HepG2 (cell line): ENCODE results near the gene RSF1. TPM values are rescaled to one million over a fixed set of nuclear protein-coding genes. Genes with fewer than 3 reads are reported as not detected.

Source experiments
- ATF7-NPFF ChIP-seq: sonication (generic); formaldehyde crosslinking; IDR thresholded peaks from 2 replicates; pipeline ENCODE4 v1.8.1; 2023; ENCODE audit warnings: mild to moderate bottlenecking, low read depth, missing genetic modification reagents, moderate library complexity
- ATRX ChIP-seq: sonication (generic); formaldehyde crosslinking; IDR thresholded peaks from 2 replicates; pipeline ENCODE4 v1.4.0; 2020; ENCODE audit warnings: missing genetic modification reagents, borderline replicate concordance
- BORCS8-MEF2B ChIP-seq: sonication (generic); formaldehyde crosslinking; IDR thresholded peaks from 2 replicates; pipeline ENCODE4 v1.8.0; 2022; ENCODE audit warnings: mild to moderate bottlenecking, missing genetic modification reagents
- HMGA1 ChIP-seq: sonication (generic); formaldehyde crosslinking; conservative IDR thresholded peaks from 2 replicates; pipeline ENCODE4 v1.4.0; 2020; ENCODE audit warnings: missing genetic modification reagents
- HNF4G ChIP-seq, 2 experiments: sonication (generic) in 1 of 2; formaldehyde crosslinking in 1 of 2; IDR thresholded peaks; 2 replicates each; pipeline versions ENCODE4 v1.4.0 to v1.6.1; 2011 to 2020; ENCODE audit warnings: borderline replicate concordance in 2 of 2, low read depth in 2 of 2, mild to moderate bottlenecking in 2 of 2, low read length in 1 of 2, missing genetic modification reagents in 1 of 2, moderate library complexity in 1 of 2
- KLF16 ChIP-seq, 2 experiments: sonication (generic) in 1 of 2; formaldehyde crosslinking in 1 of 2; IDR thresholded peaks; 2 replicates each; pipeline versions ENCODE4 v1.6.1 to v1.8.0; 2016 to 2023; ENCODE audit warnings: missing genetic modification reagents in 2 of 2, missing compliant biosample characterization in 1 of 2
- MIER2 ChIP-seq: IDR thresholded peaks from 2 replicates; pipeline ENCODE4 v1.6.1; 2016; ENCODE audit warnings: missing biosample characterization, missing genetic modification reagents
- MXD4 ChIP-seq: IDR thresholded peaks from 2 replicates; pipeline ENCODE4 v1.6.1; 2016; ENCODE audit warnings: mild to moderate bottlenecking, missing biosample characterization, missing genetic modification reagents
- PITX1 ChIP-seq: sonication (generic); formaldehyde crosslinking; IDR thresholded peaks from 2 replicates; pipeline ENCODE4 v1.5.1; 2020; ENCODE audit warnings: mild to moderate bottlenecking, missing genetic modification reagents
- PLRG1 ChIP-seq: fragments of 450-650 bp; conservative IDR thresholded peaks from 2 replicates; pipeline ENCODE4 v1.6.1; 2016
- TAF15 ChIP-seq: fragments of 200-400 bp; formaldehyde crosslinking; IDR thresholded peaks from one replicate; pipeline ENCODE4 v1.6.1; 2018; ENCODE audit warnings: mild to moderate bottlenecking, low read depth, low read length; ENCODE audit not compliant: poor library complexity, severe bottlenecking
- ZNF34 ChIP-seq: sonication (generic); formaldehyde crosslinking; IDR thresholded peaks from 2 replicates; pipeline ENCODE4 v1.4.0; 2020; ENCODE audit warnings: mild to moderate bottlenecking, missing genetic modification reagents, borderline replicate concordance
- ZNF552 ChIP-seq: sonication (generic); formaldehyde crosslinking; IDR thresholded peaks from 2 replicates; pipeline ENCODE4 v1.9.0; 2022; ENCODE audit warnings: missing genetic modification reagents, mild to moderate bottlenecking, borderline replicate concordance
- ZNF564 ChIP-seq: sonication (generic); formaldehyde crosslinking; IDR thresholded peaks from 2 replicates; pipeline ENCODE4 v1.8.1; 2023; ENCODE audit warnings: mild to moderate bottlenecking, missing genetic modification reagents
- polyA plus RNA-seq, 8 experiments: library from polyadenylated mRNA; depleted of rRNA in 3 of 8; stranded (reverse) in 7 of 8; unstranded in 1 of 8; fragments of >200 nt; fragmentation: Illumina TruSeq in 4 of 8; extraction: Trizol in 4 of 8; gene quantifications; 2 replicates each; pipeline versions ENCODE4 v1.2.1 to v1.2.3, GENCODE V29; 2011 to 2016; ENCODE audit warnings: low read depth in 4 of 8, missing spikeins in 1 of 8, mixed read lengths in 1 of 8; ENCODE audit not compliant: insufficient read depth in 1 of 8
- total RNA-seq, 5 experiments: library from RNA; depleted of rRNA; stranded (reverse); fragments of >200 nt; fragmentation: Illumina TruSeq; extraction: Trizol; gene quantifications; 2 replicates each; pipeline ENCODE4 v1.2.3, GENCODE V29; 2016; ENCODE audit warnings: low read depth in 1 of 5
- TF ChIP-seq, protein P1 (sequence below), 2 experiments: fragments of 450-650 bp in 1 of 2; sonication (generic) in 1 of 2; formaldehyde crosslinking; IDR thresholded peaks; 2 replicates each; pipeline versions ENCODE4 v1.5.0 to v1.8.0; 2020 to 2022; ENCODE audit warnings: mild to moderate bottlenecking in 1 of 2, missing genetic modification reagents in 1 of 2
- TF ChIP-seq, protein P2 (sequence below): sonication (generic); formaldehyde crosslinking; IDR thresholded peaks from 2 replicates; pipeline ENCODE4 v1.9.0; 2021; ENCODE audit warnings: missing genetic modification reagents, borderline replicate concordance
- TF ChIP-seq, protein P3 (sequence below): sonication (generic); formaldehyde crosslinking; IDR thresholded peaks from 2 replicates; pipeline ENCODE4 v1.5.0; 2020; ENCODE audit warnings: mild to moderate bottlenecking, missing genetic modification reagents, borderline replicate concordance
- TF ChIP-seq, protein P4 (sequence below): sonication (generic); formaldehyde crosslinking; IDR thresholded peaks from 2 replicates; pipeline ENCODE4 v1.4.0; 2020; ENCODE audit warnings: missing genetic modification reagents

RSF1 gene
- total and polyA plus RNA-seq, 2 of the 13 experiments (the other 11 are each of a cell fraction or from before 2014, with no cell fraction given) = 15.5 to 33.1 TPM

DNA sequence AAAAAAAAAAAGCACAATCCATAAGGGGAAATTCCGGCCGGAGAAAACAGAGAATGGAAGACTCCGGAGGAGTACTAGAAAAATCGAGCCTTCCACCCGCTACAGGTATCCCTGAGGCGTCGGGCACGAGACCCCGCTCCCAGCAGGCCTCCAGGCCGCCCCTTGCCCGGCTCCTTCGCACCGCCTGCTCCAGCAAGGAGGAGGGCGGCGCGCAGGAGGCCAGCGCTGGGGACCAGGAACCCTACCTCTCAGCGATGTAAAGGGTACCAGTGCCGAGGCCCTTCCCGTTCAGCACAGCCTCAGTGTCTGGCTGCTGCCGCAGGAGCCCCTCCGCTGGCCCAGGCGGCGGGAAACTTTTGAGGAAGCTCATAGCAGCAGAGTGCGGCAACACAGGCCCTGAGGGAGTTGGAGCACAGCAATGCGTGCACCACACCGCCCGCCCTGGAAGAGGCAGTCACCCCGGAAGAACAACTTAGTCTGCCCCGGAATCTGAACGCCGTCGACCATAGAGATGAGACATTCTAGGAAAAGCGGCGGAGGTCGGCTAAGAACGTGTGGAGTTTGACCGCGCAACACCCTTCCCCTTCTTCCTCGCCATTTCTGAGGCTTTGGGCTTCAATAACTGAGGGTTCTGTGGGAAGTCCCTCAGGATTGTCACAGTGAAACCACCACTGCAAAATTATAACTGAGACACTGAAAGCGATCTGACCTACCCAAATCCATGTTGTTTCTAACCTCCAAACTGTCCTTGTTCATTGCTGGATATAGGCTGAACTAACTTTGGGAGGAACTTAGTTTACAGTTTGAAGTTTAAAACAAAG, 183.0 kb downstream of the RSF1 start, which contains the start of gene CLNS1A (continued):
- TF ChIP-seq, protein P1, sequence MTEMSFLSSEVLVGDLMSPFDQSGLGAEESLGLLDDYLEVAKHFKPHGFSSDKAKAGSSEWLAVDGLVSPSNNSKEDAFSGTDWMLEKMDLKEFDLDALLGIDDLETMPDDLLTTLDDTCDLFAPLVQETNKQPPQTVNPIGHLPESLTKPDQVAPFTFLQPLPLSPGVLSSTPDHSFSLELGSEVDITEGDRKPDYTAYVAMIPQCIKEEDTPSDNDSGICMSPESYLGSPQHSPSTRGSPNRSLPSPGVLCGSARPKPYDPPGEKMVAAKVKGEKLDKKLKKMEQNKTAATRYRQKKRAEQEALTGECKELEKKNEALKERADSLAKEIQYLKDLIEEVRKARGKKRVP (CRISPR knock-in tag; IDR thresholded peaks at IDR 0.05) = 0 out of 4 replicates have a peak, but pooled peaks of 1 of the 2 experiments have one; percentile 47
- TF ChIP-seq, protein P2, sequence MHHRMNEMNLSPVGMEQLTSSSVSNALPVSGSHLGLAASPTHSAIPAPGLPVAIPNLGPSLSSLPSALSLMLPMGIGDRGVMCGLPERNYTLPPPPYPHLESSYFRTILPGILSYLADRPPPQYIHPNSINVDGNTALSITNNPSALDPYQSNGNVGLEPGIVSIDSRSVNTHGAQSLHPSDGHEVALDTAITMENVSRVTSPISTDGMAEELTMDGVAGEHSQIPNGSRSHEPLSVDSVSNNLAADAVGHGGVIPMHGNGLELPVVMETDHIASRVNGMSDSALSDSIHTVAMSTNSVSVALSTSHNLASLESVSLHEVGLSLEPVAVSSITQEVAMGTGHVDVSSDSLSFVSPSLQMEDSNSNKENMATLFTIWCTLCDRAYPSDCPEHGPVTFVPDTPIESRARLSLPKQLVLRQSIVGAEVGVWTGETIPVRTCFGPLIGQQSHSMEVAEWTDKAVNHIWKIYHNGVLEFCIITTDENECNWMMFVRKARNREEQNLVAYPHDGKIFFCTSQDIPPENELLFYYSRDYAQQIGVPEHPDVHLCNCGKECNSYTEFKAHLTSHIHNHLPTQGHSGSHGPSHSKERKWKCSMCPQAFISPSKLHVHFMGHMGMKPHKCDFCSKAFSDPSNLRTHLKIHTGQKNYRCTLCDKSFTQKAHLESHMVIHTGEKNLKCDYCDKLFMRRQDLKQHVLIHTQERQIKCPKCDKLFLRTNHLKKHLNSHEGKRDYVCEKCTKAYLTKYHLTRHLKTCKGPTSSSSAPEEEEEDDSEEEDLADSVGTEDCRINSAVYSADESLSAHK (CRISPR knock-in tag) = no peak
- TF ChIP-seq MXD4 (CRISPR knock-in tag) (peak; percentile 92), BORCS8-MEF2B (CRISPR knock-in tag) (0 out of 2 replicates have a peak, but pooled peaks have one; percentile 33), PLRG1 (no peak), PITX1 (CRISPR knock-in tag) (peak; percentile 77; the same call in 1 of the 2 replicates), ZNF564 (CRISPR knock-in tag) (no peak), MIER2 (CRISPR knock-in tag) (no peak), HNF4G (IDR thresholded peaks at IDR 0.05; ENCODE audit: borderline replicate concordance, low read depth, low read length) (peak; percentile 37; the same call in 1 of the 2 replicates), HNF4G (CRISPR knock-in tag; IDR thresholded peaks at IDR 0.05; ENCODE audit: borderline replicate concordance, low read depth) (no peak), HMGA1 (CRISPR knock-in tag) (no peak), ATF7-NPFF (CRISPR knock-in tag) (peak; percentile 32; the same call in 1 of the 2 replicates), ZNF34 (CRISPR knock-in tag) (no peak), ZNF552 (CRISPR knock-in tag) (no peak), ATRX (0 out of 2 replicates have a peak, but pooled peaks have one; percentile 11), TAF15 (peak; percentile 54), KLF16 (CRISPR knock-in tag; IDR thresholded peaks at IDR 0.05) (peak in 1 of 2 experiments; percentile 91; a peak in 2 of 4 replicates)
- TF ChIP-seq, protein P3, sequence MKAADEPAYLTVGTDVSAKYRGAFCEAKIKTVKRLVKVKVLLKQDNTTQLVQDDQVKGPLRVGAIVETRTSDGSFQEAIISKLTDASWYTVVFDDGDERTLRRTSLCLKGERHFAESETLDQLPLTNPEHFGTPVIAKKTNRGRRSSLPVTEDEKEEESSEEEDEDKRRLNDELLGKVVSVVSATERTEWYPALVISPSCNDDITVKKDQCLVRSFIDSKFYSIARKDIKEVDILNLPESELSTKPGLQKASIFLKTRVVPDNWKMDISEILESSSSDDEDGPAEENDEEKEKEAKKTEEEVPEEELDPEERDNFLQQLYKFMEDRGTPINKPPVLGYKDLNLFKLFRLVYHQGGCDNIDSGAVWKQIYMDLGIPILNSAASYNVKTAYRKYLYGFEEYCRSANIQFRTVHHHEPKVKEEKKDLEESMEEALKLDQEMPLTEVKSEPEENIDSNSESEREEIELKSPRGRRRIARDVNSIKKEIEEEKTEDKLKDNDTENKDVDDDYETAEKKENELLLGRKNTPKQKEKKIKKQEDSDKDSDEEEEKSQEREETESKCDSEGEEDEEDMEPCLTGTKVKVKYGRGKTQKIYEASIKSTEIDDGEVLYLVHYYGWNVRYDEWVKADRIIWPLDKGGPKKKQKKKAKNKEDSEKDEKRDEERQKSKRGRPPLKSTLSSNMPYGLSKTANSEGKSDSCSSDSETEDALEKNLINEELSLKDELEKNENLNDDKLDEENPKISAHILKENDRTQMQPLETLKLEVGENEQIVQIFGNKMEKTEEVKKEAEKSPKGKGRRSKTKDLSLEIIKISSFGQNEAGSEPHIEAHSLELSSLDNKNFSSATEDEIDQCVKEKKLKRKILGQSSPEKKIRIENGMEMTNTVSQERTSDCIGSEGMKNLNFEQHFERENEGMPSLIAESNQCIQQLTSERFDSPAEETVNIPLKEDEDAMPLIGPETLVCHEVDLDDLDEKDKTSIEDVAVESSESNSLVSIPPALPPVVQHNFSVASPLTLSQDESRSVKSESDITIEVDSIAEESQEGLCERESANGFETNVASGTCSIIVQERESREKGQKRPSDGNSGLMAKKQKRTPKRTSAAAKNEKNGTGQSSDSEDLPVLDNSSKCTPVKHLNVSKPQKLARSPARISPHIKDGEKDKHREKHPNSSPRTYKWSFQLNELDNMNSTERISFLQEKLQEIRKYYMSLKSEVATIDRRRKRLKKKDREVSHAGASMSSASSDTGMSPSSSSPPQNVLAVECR = peak; percentile 88; the same call in 1 of the 2 replicates
- TF ChIP-seq, protein P4, sequence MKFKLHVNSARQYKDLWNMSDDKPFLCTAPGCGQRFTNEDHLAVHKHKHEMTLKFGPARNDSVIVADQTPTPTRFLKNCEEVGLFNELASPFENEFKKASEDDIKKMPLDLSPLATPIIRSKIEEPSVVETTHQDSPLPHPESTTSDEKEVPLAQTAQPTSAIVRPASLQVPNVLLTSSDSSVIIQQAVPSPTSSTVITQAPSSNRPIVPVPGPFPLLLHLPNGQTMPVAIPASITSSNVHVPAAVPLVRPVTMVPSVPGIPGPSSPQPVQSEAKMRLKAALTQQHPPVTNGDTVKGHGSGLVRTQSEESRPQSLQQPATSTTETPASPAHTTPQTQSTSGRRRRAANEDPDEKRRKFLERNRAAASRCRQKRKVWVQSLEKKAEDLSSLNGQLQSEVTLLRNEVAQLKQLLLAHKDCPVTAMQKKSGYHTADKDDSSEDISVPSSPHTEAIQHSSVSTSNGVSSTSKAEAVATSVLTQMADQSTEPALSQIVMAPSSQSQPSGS (CRISPR knock-in tag) = peak; percentile 81; the same call in 1 of the 2 replicates
